HepG2 (cell line): ENCODE results near the gene LIM2. TPM values are rescaled to one million over a fixed set of nuclear protein-coding genes. Genes with fewer than 3 reads are reported as not detected.

Source experiments
- ARNT2 ChIP-seq: sonication (generic); formaldehyde crosslinking; IDR thresholded peaks from 2 replicates; pipeline ENCODE4 v1.8.0; 2022; ENCODE audit warnings: mild to moderate bottlenecking, low read depth, missing genetic modification reagents, moderate library complexity
- ATF2 ChIP-seq: sonication (generic); formaldehyde crosslinking; IDR thresholded peaks from 2 replicates; pipeline ENCODE4 v1.4.0; 2020; ENCODE audit warnings: missing genetic modification reagents
- CBX5 ChIP-seq: sonication (generic); formaldehyde crosslinking; IDR thresholded peaks from 2 replicates; pipeline ENCODE4 v1.4.0; 2020; ENCODE audit warnings: missing genetic modification reagents, borderline replicate concordance
- CREB3 ChIP-seq: sonication (generic); formaldehyde crosslinking; IDR thresholded peaks from 2 replicates; pipeline ENCODE4 v1.5.0; 2020; ENCODE audit warnings: missing genetic modification reagents
- FOXP4 ChIP-seq: sonication (generic); formaldehyde crosslinking; IDR thresholded peaks from 2 replicates; pipeline ENCODE4 v1.4.0; 2020; ENCODE audit warnings: missing genetic modification reagents
- MEIS2 ChIP-seq: sonication (generic); formaldehyde crosslinking; IDR thresholded peaks from 2 replicates; pipeline ENCODE4 v1.9.0; 2021; ENCODE audit warnings: mild to moderate bottlenecking, missing genetic modification reagents
- NFIB ChIP-seq: sonication (generic); formaldehyde crosslinking; IDR thresholded peaks from 2 replicates; pipeline ENCODE4 v1.9.0; 2021; ENCODE audit warnings: missing genetic modification reagents, mild to moderate bottlenecking, borderline replicate concordance
- PRDM10 ChIP-seq: sonication (generic); formaldehyde crosslinking; IDR thresholded peaks from 2 replicates; pipeline ENCODE4 v1.4.0; 2020; ENCODE audit warnings: low read depth, missing genetic modification reagents
- PTBP1 ChIP-seq: fragments of 200-400 bp; formaldehyde crosslinking; IDR thresholded peaks from 2 replicates; pipeline ENCODE4 v1.6.1; 2018; ENCODE audit warnings: low read length, low read depth; ENCODE audit not compliant: poor library complexity, severe bottlenecking
- RFXANK ChIP-seq: IDR thresholded peaks from 2 replicates; pipeline ENCODE4 v1.6.1; 2016
- SAFB2 ChIP-seq: sonication (generic); formaldehyde crosslinking; IDR thresholded peaks from 2 replicates; pipeline ENCODE4 v1.5.1; 2020; ENCODE audit warnings: missing genetic modification reagents, low read depth, mild to moderate bottlenecking, borderline replicate concordance
- TFDP1 ChIP-seq: IDR thresholded peaks from 2 replicates; pipeline ENCODE4 v1.6.1; 2016; ENCODE audit warnings: missing compliant biosample characterization, missing genetic modification reagents, borderline replicate concordance
- ZBTB21 ChIP-seq: sonication (generic); formaldehyde crosslinking; IDR thresholded peaks from 2 replicates; pipeline ENCODE4 v1.4.0; 2020; ENCODE audit warnings: missing genetic modification reagents
- ZEB1 ChIP-seq: IDR thresholded peaks from 2 replicates; pipeline ENCODE4 v1.6.1; 2012; ENCODE audit warnings: mild to moderate bottlenecking, low read depth, inconsistent platforms; ENCODE audit not compliant: insufficient replicate concordance
- ZFP36L2 ChIP-seq: sonication (generic); formaldehyde crosslinking; IDR thresholded peaks from 2 replicates; pipeline ENCODE4 v1.4.0; 2020; ENCODE audit warnings: missing genetic modification reagents
- ZMYM3 ChIP-seq: sonication (generic); formaldehyde crosslinking; IDR thresholded peaks from 2 replicates; pipeline ENCODE4 v1.5.1; 2020; ENCODE audit warnings: mild to moderate bottlenecking, missing genetic modification reagents
- ZNF597 ChIP-seq: sonication (generic); formaldehyde crosslinking; IDR thresholded peaks from 2 replicates; pipeline ENCODE4 v1.5.0; 2020; ENCODE audit warnings: missing genetic modification reagents
- ZZZ3 ChIP-seq: sonication (generic); formaldehyde crosslinking; IDR thresholded peaks from 2 replicates; pipeline ENCODE4 v1.4.0; 2020; ENCODE audit warnings: missing genetic modification reagents, mild to moderate bottlenecking, borderline replicate concordance
- polyA plus RNA-seq, 8 experiments: library from polyadenylated mRNA; depleted of rRNA in 3 of 8; stranded (reverse) in 7 of 8; unstranded in 1 of 8; fragments of >200 nt; fragmentation: Illumina TruSeq in 4 of 8; extraction: Trizol in 4 of 8; gene quantifications; 2 replicates each; pipeline versions ENCODE4 v1.2.1 to v1.2.3, GENCODE V29; 2011 to 2016; ENCODE audit warnings: low read depth in 4 of 8, missing spikeins in 1 of 8, mixed read lengths in 1 of 8; ENCODE audit not compliant: insufficient read depth in 1 of 8
- total RNA-seq, 5 experiments: library from RNA; depleted of rRNA; stranded (reverse); fragments of >200 nt; fragmentation: Illumina TruSeq; extraction: Trizol; gene quantifications; 2 replicates each; pipeline ENCODE4 v1.2.3, GENCODE V29; 2016; ENCODE audit warnings: low read depth in 1 of 5

LIM2 gene
- total and polyA plus RNA-seq, 2 of the 13 experiments (the other 11 are each of a cell fraction or from before 2014, with no cell fraction given) = 1.3 TPM; not detected in 1

- no peak; the same call in 1 of the 2 replicates for TF ChIP-seq ZMYM3
- TF ChIP-seq ZZZ3 (CRISPR knock-in tag) = no peak
- TF ChIP-seq ZBTB21 (CRISPR knock-in tag) = no peak
- no peak for TF ChIP-seq PRDM10 (CRISPR knock-in tag)
- TF ChIP-seq CREB3 (CRISPR knock-in tag) = no peak
- no peak for TF ChIP-seq PTBP1
- no peak for TF ChIP-seq ZNF597 (CRISPR knock-in tag)
- TF ChIP-seq CBX5 = peak; percentile 24; the same call in 1 of the 2 replicates
- TF ChIP-seq NFIB (CRISPR knock-in tag) = no peak
- TF ChIP-seq ATF2 (CRISPR knock-in tag) = no peak
- TF ChIP-seq MEIS2 = no peak
- TF ChIP-seq SAFB2 (CRISPR knock-in tag) = no peak; the same call in 1 of the 2 replicates
- TF ChIP-seq ZEB1 = no peak
- TF ChIP-seq ARNT2 (CRISPR knock-in tag) = no peak
- no peak for TF ChIP-seq RFXANK (CRISPR knock-in tag)
- no peak for TF ChIP-seq FOXP4 (CRISPR knock-in tag)
- no peak for TF ChIP-seq ZFP36L2 (CRISPR knock-in tag)
- no peak for TF ChIP-seq TFDP1 (CRISPR knock-in tag)
These were observed 49.0 kb downstream of the LIM2 start (continued) for GRCh38 chr19:51338563-51339312.
